NCI-H1105 treated with DMSO at 0.1 percent for 48 hours (cell line): ENCODE measurements around the gene EFHD2.
"Not testable (repeated sequence)": the region's sequence is repeated elsewhere in the genome, so short reads cannot be mapped to it uniquely, and the experiment has no call there.

ENCODE experiments used
- DNase-seq: peaks from one replicate; lab custom pipeline; 2025; lab: John Stamatoyannopoulos, UW

Gene EFHD2

GRCh38 chr1:15388201-15388880 lies 21.3 kb upstream of the EFHD2 start:
- no peak for DNase-seq

- DNase-seq, result not testable (repeated sequence)
Observed at GRCh38 chr1:15389828-15390227, 19.9 kb upstream of the EFHD2 start.

GRCh38 chr1:15390667-15391066 lies 19.0 kb upstream of the EFHD2 start:
- DNase-seq, result no peak

- no peak for DNase-seq
Observed at GRCh38 chr1:15391366-15391765, 18.3 kb upstream of the EFHD2 start.

- no peak for DNase-seq
Observed at GRCh38 chr1:15393475-15394257, 16.0 kb upstream of the EFHD2 start.

- no peak for DNase-seq
Observed at GRCh38 chr1:15394258-15394690, 15.4 kb upstream of the EFHD2 start.

- no peak for DNase-seq
Observed at GRCh38 chr1:15397236-15397635, 12.5 kb upstream of the EFHD2 start.

GRCh38 chr1:15399710-15400109 lies 10.0 kb upstream of the EFHD2 start:
- no peak for DNase-seq

GRCh38 chr1:15400627-15401026 lies 9.1 kb upstream of the EFHD2 start:
- peak; percentile 88 for DNase-seq

- no peak for DNase-seq
Observed at GRCh38 chr1:15401391-15402055, 8.2 kb upstream of the EFHD2 start.

- DNase-seq, result no peak
Observed at GRCh38 chr1:15402809-15403450, 6.8 kb upstream of the EFHD2 start.

- no peak for DNase-seq
Observed at GRCh38 chr1:15403962-15404580, 5.6 kb upstream of the EFHD2 start.

GRCh38 chr1:15405106-15405850 lies 4.4 kb upstream of the EFHD2 start:
- DNase-seq, result no peak

GRCh38 chr1:15406614-15407559 lies 2.8 kb upstream of the EFHD2 start:
- DNase-seq, result no peak

- DNase-seq, result no peak
Observed at GRCh38 chr1:15407580-15407979, 2.1 kb upstream of the EFHD2 start.

- no peak for DNase-seq
Observed at GRCh38 chr1:15408890-15409387, 749 bp upstream of the EFHD2 start.

GRCh38 chr1:15410223-15410883 lies 665 bp downstream of the EFHD2 start:
- no peak for DNase-seq

- no peak for DNase-seq
Observed at GRCh38 chr1:15410884-15411245, 1.2 kb downstream of the EFHD2 start.

GRCh38 chr1:15411593-15412137 lies 2.0 kb downstream of the EFHD2 start:
- peak; percentile 17 for DNase-seq
